Stimulated activated memory B cell treated with anti-CD40 and anti-IgM and Interleukin-4, amounts not matched to agents 10 μg/mL and 1 μg/mL and 100 μg/mL, for 72 hours (primary cell): Measurements from ENCODE around the gene CALB2.
"Not testable (repeated sequence)": the region's sequence is repeated elsewhere in the genome, so short reads cannot be mapped to it uniquely, and the experiment has no call there.

Experiments
- ATAC-seq: fragments of 150-1000 bp; cut with Tn5 transposase; 2 replicates; pipeline ENCODE4 v1.10.0; 2021
- H3K27ac Mint-ChIP-seq: one replicate; pipeline ENCODE4 v1.8.0; 2022; ENCODE audit warnings: mild to moderate bottlenecking, mixed read lengths
- H3K27me3 Mint-ChIP-seq: one replicate; pipeline ENCODE4 v1.8.0; 2022; ENCODE audit warnings: mixed read lengths
- H3K36me3 Mint-ChIP-seq: one replicate; pipeline ENCODE4 v1.8.0; 2022; ENCODE audit warnings: mixed read lengths
- H3K4me1 Mint-ChIP-seq: one replicate; pipeline ENCODE4 v1.8.0; 2022; ENCODE audit warnings: mixed read lengths
- H3K4me3 Mint-ChIP-seq: one replicate; pipeline ENCODE4 v1.8.0; 2022; ENCODE audit warnings: mild to moderate bottlenecking, moderate library complexity, mixed read lengths
- H3K9me3 Mint-ChIP-seq: one replicate; pipeline ENCODE4 v1.8.0; 2022; ENCODE audit warnings: mixed read lengths

CALB2 gene

GRCh38 chr16:71345031-71345430 is 13.5 kb upstream of the CALB2 start:
- ATAC-seq: no peak
- no peak overlapping the region for H3K27ac Mint-ChIP-seq
- peaks cover 3% of the 10 kb centered on the region for H3K9me3 Mint-ChIP-seq
- H3K36me3 Mint-ChIP-seq: no peaks in the 10 kb centered on the region
- no peaks in the 10 kb centered on the region for H3K4me1 Mint-ChIP-seq
- H3K4me3 Mint-ChIP-seq: no peak overlapping the region
- peaks cover 17% of the 10 kb centered on the region for H3K27me3 Mint-ChIP-seq

- H3K4me1 Mint-ChIP-seq: no peaks in the 10 kb centered on the region
- no peak overlapping the region for H3K27ac Mint-ChIP-seq
- ATAC-seq: no peak
- no peak overlapping the region for H3K4me3 Mint-ChIP-seq
- H3K36me3 Mint-ChIP-seq: no peaks in the 10 kb centered on the region
- H3K9me3 Mint-ChIP-seq: no peaks in the 10 kb centered on the region
- peaks cover 7% of the 10 kb centered on the region for H3K27me3 Mint-ChIP-seq
These were observed 11.4 kb upstream of the CALB2 start for GRCh38 chr16:71347146-71347545.

DNA sequence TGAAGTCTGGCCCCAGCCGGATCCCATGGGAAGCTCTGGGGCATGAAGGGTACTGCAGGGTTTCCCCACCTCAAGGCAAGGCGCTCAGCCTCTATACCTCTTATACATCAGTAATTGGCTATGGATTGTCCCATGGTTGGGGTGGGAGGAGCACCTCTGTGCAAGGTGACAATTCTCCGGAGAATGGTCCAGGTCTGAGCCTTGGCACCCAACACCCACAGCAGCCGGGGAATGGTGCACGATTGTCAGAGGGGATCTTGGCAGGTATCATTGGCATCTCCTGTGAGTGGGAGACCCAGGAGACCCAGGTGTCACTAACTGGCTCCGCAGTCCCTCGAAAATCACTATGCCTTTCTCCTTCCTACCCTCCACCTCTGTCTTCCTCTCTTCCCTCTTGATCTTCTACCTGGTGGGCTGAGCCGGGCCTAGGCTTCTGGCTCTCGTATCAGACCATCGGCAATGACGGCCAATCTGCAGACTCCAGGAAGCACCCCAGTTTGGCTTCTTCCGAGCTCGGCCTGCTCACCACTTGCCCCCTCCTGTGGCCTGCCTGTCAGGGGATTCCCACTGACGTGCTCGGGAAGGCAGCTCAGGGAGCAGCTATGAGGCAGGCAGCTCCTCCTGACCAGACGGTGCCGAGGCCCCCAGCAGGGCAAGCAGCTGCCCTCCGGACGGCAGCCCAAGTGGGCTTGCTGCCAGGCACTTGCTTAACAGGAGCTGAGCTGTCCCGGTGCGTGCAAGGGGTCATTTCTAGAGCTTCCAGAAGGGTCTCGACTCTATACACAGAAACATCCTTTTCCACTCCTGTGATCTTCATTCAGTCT is 10.0 kb upstream of the CALB2 start:
- Mint-ChIP-seq H3K27me3 (peaks cover 7% of the 10 kb centered on the region), H3K4me1 (no peaks in the 10 kb centered on the region), H3K9me3 (no peaks in the 10 kb centered on the region), H3K4me3 (no peak overlapping the region), H3K36me3 (no peaks in the 10 kb centered on the region), H3K27ac (no peak overlapping the region)
- ATAC-seq: no peak

GRCh38 chr16:71350821-71351557 is 7.5 kb upstream of the CALB2 start:
- no peak overlapping the region for H3K27ac Mint-ChIP-seq
- H3K4me3 Mint-ChIP-seq: no peak overlapping the region
- no peaks in the 10 kb centered on the region for H3K4me1 Mint-ChIP-seq
- ATAC-seq: no peak
- H3K27me3 Mint-ChIP-seq: peaks cover 15% of the 10 kb centered on the region
- H3K36me3 Mint-ChIP-seq: no peaks in the 10 kb centered on the region
- no peaks in the 10 kb centered on the region for H3K9me3 Mint-ChIP-seq

DNA sequence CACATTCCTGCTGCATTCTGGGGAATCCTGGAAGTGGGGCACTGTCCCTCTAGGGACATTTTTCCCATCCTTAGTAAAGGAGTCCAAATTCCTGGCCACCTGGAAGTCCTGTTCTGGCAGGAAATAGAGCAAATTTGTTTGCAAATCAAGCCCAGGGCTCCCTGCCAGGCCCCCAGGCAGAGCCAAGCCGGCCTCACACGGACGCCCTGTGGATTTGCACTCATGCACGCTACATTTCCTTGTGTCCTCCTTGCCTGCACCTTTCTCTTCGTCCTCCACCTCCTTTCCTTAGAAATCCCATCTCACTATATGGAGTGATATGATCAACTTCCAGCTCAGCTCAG is 7.0 kb upstream of the CALB2 start:
- Mint-ChIP-seq H3K36me3 (no peaks in the 10 kb centered on the region), H3K27me3 (peaks cover 16% of the 10 kb centered on the region), H3K9me3 (no peaks in the 10 kb centered on the region), H3K4me3 (no peak overlapping the region), H3K4me1 (no peaks in the 10 kb centered on the region), H3K27ac (no peak overlapping the region)
- ATAC-seq: no peak

DNA sequence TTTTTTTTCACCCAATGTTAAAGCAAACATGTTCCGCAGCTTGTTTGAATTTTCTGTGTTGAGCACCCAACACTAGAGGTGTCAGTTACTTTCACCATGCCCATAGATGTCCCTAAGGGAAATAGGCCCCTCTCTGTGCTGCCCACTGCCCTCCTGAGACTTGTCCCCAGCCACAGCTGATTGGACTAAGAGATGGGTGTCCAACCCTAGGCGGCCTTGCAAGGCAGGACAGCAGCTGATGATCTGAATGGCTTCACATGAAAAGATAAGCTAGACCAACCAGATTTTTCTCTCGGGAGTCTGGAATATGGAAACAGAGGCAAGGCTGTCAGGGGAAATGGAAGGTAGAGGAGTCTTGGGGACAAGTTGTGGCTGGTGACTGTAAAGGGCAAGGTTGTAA is 6.1 kb upstream of the CALB2 start:
- Mint-ChIP-seq H3K27ac (no peak overlapping the region), H3K27me3 (peaks cover 16% of the 10 kb centered on the region), H3K4me3 (no peak overlapping the region), H3K9me3 (no peaks in the 10 kb centered on the region), H3K4me1 (no peaks in the 10 kb centered on the region), H3K36me3 (no peaks in the 10 kb centered on the region)
- no peak for ATAC-seq

- ATAC-seq: no peak
These were observed 5.5 kb upstream of the CALB2 start for GRCh38 chr16:71352963-71353460.

DNA sequence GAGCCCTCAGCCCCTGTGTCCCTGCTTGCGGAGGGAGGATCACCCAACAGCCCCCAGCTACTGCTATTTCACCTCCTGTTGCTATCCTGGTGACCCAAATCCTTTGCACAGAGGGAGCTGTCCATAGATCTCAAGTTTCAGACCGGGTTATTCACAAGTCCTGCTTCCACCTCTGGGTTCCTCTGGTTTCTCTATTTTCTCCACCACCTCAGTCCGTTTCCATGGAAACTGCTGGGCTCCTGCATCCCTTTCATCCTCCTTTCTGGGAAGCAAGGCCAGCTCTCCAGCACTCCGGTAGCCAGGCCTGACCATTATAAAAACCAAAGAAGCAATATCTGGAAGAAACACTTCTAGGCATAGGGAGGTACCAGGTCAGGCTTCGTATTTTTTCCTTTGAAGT is 4.8 kb upstream of the CALB2 start:
- Mint-ChIP-seq H3K4me1 (peaks cover 6% of the 10 kb centered on the region), H3K9me3 (no peaks in the 10 kb centered on the region), H3K27me3 (peaks cover 28% of the 10 kb centered on the region), H3K27ac (no peak overlapping the region), H3K36me3 (no peaks in the 10 kb centered on the region), H3K4me3 (no peak overlapping the region)
- no peak for ATAC-seq

More at GRCh38 chr16:71352963-71353460, 5.5 kb upstream of the CALB2 start:
- Mint-ChIP-seq H3K4me1 (peaks cover under 1% of the 10 kb centered on the region), H3K4me3 (no peak overlapping the region), H3K9me3 (no peaks in the 10 kb centered on the region), H3K27ac (no peak overlapping the region), H3K27me3 (peaks cover 21% of the 10 kb centered on the region), H3K36me3 (no peaks in the 10 kb centered on the region)

- no peak overlapping the region for H3K27ac Mint-ChIP-seq
- H3K36me3 Mint-ChIP-seq: no peaks in the 10 kb centered on the region
- no peaks in the 10 kb centered on the region for H3K9me3 Mint-ChIP-seq
- peaks cover 32% of the 10 kb centered on the region for H3K27me3 Mint-ChIP-seq
- H3K4me1 Mint-ChIP-seq: peaks cover 6% of the 10 kb centered on the region
- no peak overlapping the region for H3K4me3 Mint-ChIP-seq
- ATAC-seq: no peak
These were observed 4.4 kb upstream of the CALB2 start for GRCh38 chr16:71354156-71354555.

GRCh38 chr16:71356051-71356740 is 2.3 kb upstream of the CALB2 start:
- H3K27me3 Mint-ChIP-seq: peaks cover 50% of the 10 kb centered on the region
- ATAC-seq: no peak
- peaks cover 6% of the 10 kb centered on the region for H3K4me1 Mint-ChIP-seq

GRCh38 chr16:71356936-71357335 is 1.6 kb upstream of the CALB2 start:
- ATAC-seq, H3K4me3 Mint-ChIP-seq, H3K27ac Mint-ChIP-seq, H3K36me3 Mint-ChIP-seq, H3K9me3 Mint-ChIP-seq, H3K4me1 Mint-ChIP-seq: not testable (repeated sequence)
- H3K27me3 Mint-ChIP-seq: peaks cover 52% of the 10 kb centered on the region

More at GRCh38 chr16:71356051-71356740, 2.3 kb upstream of the CALB2 start:
- H3K9me3 Mint-ChIP-seq: no peaks in the 10 kb centered on the region
- H3K4me3 Mint-ChIP-seq: no peak overlapping the region
- H3K27ac Mint-ChIP-seq: no peak overlapping the region
- H3K36me3 Mint-ChIP-seq: no peaks in the 10 kb centered on the region

GRCh38 chr16:71357681-71358080 is 842 bp upstream of the CALB2 start:
- H3K27me3 Mint-ChIP-seq: peaks cover 52% of the 10 kb centered on the region
- no peak overlapping the region for H3K4me3 Mint-ChIP-seq

DNA sequence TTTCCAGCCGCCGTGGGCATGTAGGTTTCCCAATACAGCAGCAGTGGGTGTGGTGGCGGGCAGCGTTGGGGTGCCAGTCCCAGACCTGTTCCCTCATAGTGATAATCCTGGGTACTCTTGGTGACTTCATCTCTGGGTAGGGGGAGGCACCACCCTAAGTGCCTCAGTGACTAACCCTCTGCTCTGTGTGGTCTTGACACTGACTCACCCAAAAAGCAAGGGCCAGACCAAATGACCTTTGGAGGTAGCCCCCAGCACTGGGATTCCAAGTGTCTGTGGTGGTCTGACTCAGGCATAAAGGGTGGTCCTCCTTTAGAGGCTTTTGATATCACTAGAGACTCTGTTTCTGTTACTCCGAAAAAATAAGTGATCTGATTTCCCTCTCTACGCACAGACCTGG is 908 bp downstream of the CALB2 start:
- Mint-ChIP-seq H3K4me1 (peaks cover 6% of the 10 kb centered on the region), H3K9me3 (no peaks in the 10 kb centered on the region), H3K27ac (no peak overlapping the region), H3K4me3 (no peak overlapping the region), H3K27me3 (peaks cover 52% of the 10 kb centered on the region), H3K36me3 (no peaks in the 10 kb centered on the region)
- ATAC-seq: no peak

More at GRCh38 chr16:71357681-71358080, 842 bp upstream of the CALB2 start:
- ATAC-seq: no peak
- Mint-ChIP-seq H3K36me3 (no peaks in the 10 kb centered on the region), H3K9me3 (no peaks in the 10 kb centered on the region), H3K27ac (no peak overlapping the region), H3K4me1 (peaks cover 6% of the 10 kb centered on the region)

DNA sequence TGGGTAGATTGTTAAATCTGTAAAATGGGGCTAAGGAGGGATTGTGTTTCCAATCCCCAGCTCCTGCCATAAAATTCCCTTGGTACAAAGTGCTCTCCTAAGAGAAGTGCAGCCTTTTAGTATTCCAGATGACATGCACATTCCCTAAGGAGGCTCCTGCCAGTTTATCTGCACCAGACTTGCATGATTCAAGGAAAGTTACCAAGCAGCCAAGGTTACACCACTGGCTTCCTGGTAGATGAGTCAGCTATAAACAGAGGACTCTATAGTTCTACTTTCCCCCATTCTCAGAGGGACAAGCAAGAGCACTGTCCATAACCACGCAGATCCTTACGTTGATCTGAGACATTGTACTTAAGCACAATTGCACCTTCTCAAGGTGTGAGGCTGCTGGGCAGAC is 1.9 kb downstream of the CALB2 start:
- H3K4me3 Mint-ChIP-seq: no peak overlapping the region
- no peaks in the 10 kb centered on the region for H3K9me3 Mint-ChIP-seq
- ATAC-seq: no peak
- no peaks in the 10 kb centered on the region for H3K36me3 Mint-ChIP-seq
- H3K4me1 Mint-ChIP-seq: peaks cover 6% of the 10 kb centered on the region
- H3K27me3 Mint-ChIP-seq: peaks cover 50% of the 10 kb centered on the region
- no peak overlapping the region for H3K27ac Mint-ChIP-seq

DNA sequence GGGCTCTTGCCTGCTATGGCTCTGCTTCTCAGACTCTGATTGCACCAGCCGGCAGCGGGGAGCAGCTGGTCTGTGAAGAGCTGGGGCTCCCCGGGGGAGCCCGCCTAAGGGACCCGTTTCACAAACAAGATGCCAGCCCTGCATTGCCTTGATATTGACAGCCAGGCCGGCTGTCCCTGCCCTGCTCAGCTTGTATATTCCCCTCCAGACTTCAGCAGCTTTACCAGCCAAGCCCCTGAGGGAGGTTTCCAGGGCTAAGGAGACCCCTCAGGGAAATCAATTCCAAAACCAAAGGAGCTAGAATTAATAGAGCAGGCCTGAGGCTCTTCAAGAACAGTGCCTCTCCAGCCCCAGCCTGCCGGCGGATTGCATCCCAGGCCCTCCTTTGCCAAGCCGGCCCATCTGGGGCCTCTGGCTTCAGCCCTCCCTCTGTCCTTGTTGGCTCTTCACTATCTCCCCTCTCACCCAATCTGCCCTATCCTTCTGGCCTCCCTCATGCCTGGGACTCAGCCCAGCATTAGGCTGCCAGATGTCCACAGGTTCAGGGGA is 5.7 kb downstream of the CALB2 start:
- no peak for ATAC-seq
- Mint-ChIP-seq H3K4me1 (no peaks in the 10 kb centered on the region), H3K27me3 (peaks cover 37% of the 10 kb centered on the region)

More for the DNA sequence above, 5.7 kb downstream of the CALB2 start:
- Mint-ChIP-seq H3K4me3 (no peak overlapping the region), H3K27ac (no peak overlapping the region), H3K9me3 (no peaks in the 10 kb centered on the region), H3K36me3 (no peaks in the 10 kb centered on the region)
